WI38 (cell line): ENCODE measurements around the gene DAD1.
"Not testable (repeated sequence)": the region's sequence is repeated elsewhere in the genome, so short reads cannot be mapped to it uniquely, and the experiment has no call there.

Experiments used
- H3K4me3 ChIP-seq: 2 replicates; pipeline ENCODE4 v1.5.1; 2011; ENCODE audit warnings: low read depth, mild to moderate bottlenecking, control low read depth, low read length
- CTCF ChIP-seq: IDR thresholded peaks from 2 replicates; pipeline ENCODE4 v1.5.1; 2012; ENCODE audit warnings: low read depth, mild to moderate bottlenecking, control low read depth, low read length

The DAD1 gene

DNA sequence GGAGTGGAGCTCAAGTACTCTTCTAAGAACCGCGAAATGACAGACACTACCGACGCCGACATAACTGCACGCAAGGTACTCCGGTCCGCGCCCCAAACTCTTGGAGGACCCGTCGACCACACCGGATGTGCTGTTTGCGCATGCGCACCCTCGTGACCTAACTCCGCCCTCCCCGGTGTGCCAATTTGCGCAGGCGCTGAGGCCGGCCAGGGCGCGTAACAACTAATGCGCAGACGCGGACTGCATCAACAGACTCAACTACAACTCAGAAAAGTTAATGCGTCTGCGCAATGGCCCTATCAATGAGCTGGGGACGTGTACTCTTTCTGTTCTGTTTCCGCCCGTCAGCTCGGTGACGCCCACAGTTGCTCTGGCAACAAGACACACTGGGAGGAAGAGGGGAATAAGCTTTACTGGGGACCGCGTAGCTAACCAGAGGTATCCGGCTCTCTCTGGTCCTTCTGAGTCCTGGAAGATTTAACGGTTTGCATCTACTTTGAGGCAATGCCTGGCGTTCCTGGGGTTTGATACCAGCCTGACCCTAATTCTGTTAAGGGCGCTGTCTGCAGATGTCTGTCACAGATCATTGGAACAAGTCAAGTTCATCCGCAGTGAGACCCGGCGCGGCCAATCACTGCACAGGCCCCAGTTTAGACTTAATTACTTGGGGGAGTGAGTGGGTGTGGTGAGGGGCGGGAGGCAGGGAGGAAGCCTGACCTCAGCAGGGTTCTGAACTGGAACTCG is at the start of gene DAD1:
Gene DAD1, minus strand, starts transcription at position 129 of the 744 bp plus-strand sequence. Its CDS starts 67 bp downstream, at position 62.
- TF ChIP-seq CTCF, result no peak; the same call in none of the 2 replicates
- peak within 1 kb of the TSS; percentile 96 for H3K4me3 ChIP-seq

DNA sequence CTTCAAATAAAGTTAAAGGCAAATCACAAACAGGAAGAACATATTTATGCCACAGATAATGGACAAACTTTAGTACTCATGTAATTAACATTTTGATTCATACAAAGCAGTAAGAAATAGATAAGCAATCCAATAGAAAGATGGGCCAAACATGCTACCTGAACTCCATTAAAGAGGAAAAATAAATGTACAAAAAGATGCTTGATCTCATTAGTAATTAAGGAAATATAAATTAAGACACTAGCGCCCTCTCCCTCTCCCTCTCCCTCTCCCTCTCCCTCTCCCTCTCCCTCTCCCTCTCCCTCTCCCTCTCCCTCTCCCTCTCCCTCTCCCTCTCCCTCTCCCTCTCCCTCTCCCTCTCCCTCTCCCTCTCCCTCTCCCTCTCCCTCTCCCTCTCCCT is 47.0 kb upstream of the DAD1 start:
- H3K4me3 ChIP-seq, result not testable (repeated sequence)

- no peak overlapping the region for H3K4me3 ChIP-seq
- no peak for TF ChIP-seq CTCF
Measured at GRCh38 chr14:22634233-22634900, 45.3 kb upstream of the DAD1 start.

DNA sequence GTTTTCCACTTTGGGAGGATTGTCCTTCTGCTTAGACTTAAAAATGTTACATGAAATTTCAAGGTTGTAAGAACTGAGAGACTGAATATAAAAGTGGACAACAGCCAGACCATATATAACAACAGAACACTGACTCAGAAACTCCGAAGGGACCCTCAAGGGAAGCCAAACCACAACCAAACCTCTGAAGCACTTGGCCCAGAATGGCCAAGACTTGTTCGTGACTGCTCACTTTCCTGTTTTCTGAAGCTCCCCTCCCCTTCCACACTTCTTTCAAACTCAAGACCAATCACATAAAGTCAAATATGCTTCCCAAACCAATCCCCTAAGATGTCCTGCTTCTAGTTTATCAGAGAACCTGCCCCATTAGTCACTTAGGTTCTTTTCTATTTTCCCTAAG is 41.5 kb upstream of the DAD1 start:
- TF ChIP-seq CTCF, result no peak
- H3K4me3 ChIP-seq, result no peak overlapping the region

DNA sequence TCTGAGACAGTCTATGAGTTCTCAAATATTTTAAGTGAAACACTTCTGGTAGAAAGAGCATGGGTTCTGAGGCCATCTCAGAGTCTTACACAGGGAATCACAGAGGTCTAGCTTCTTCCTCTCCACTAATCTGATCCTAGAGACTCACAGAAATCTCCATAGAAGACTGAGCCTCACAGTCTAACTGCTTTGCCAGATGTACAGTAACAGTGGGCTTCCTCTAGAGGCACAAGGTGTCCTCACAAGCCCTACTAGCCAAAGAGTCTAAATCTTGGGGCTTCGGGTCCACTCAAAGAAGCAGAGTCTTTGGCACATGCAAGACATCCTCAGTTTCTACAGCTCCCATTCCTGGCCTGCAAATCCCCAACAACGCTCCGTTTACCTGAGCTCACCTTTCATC is 41.0 kb upstream of the DAD1 start:
- TF ChIP-seq CTCF, result no peak
- no peak overlapping the region for H3K4me3 ChIP-seq

DNA sequence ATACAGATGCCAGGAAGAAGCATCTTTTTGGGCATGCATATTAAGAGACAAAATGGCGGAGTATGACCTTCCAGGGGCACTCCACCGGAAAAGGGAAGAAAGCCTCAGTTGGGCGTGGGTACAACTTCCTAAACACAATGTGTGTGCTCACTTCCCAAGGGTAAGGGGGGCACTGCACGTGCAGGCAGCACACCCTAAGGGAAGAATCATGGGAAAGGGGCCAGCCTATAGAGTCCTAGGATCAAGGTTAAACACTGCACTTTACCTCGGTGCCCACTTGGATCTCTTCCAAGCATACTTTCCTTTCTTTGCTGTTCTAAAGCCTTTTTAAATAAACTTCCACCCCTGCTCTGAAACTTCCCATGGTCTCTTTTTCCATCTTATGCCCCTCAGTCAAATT is 40.3 kb upstream of the DAD1 start:
- no peak for TF ChIP-seq CTCF
- no peak overlapping the region for H3K4me3 ChIP-seq

GRCh38 chr14:22627506-22628263 is 38.7 kb upstream of the DAD1 start:
- no peak for TF ChIP-seq CTCF
- no peak overlapping the region for H3K4me3 ChIP-seq
